GM10248 (cell line): ENCODE data around the gene MGARP.
A peak's percentile ranks its signal among the peaks of the same experiment; 100 is the strongest.

ENCODE experiments used
- CTCF ChIA-PET: fragments of 300-600 bp; sonication (Branson Sonifier 250); formaldehyde crosslinking; extraction: SDS; loops from one replicate; lab custom pipeline; 2021; ENCODE audit warnings: antibody characterized with exemption; lab: Yijun Ruan, JAX
- POLR2A ChIA-PET: fragments of 350-650 bp; sonication (Branson Sonifier 250); formaldehyde crosslinking; extraction: SDS; loops from one replicate; lab custom pipeline; 2020; ENCODE audit warnings: antibody characterized with exemption; lab: Yijun Ruan, JAX
- DNase-seq: peaks from one replicate; pipeline ENCODE4 v3.0.0; 2012; ENCODE audit errors: extremely low spot score
- CTCF ChIP-seq: IDR thresholded peaks from 2 replicates; pipeline ENCODE4 v1.5.1; 2012; ENCODE audit warnings: mild to moderate bottlenecking, low read depth; ENCODE audit errors: extremely low read depth, missing control alignments, control extremely low read depth

Gene MGARP

DNA sequence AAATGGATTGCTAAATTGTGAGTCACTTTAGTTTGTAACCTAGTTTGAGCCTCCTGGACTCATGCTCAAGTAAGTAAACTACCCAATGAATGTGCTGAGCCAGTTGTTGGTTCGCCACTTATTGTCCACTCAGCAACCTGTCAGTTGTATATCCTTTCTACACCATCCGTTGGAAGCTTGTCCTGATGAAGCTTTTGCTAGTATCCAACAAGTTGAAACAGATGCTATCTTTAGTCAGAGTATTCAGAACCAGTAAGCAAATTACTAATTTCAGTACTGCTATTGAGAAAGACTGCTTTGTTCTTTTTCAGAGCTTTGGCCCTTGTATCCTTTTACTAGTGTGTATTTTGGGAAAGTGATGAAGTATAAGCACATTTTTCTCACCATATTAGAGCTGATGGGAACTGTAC is 17.0 kb upstream of the MGARP start:
- no peak for DNase-seq
- POLR2A ChIA-PET, result interaction anchor here (0.5 to 1.2 kb wide), 3 partner anchors 118 to 214 kb away, joined by 4 to 7 read pairs (median 5); partner anchors contain the start of gene ELF2
- TF ChIP-seq CTCF, result no peak
- CTCF ChIA-PET, result interaction anchor here (0.8 to 3.7 kb wide), 28 partner anchors 8 to 267 kb away, joined by 3 to 43 read pairs (median 8); partner anchors contain the start of gene MGARP

DNA sequence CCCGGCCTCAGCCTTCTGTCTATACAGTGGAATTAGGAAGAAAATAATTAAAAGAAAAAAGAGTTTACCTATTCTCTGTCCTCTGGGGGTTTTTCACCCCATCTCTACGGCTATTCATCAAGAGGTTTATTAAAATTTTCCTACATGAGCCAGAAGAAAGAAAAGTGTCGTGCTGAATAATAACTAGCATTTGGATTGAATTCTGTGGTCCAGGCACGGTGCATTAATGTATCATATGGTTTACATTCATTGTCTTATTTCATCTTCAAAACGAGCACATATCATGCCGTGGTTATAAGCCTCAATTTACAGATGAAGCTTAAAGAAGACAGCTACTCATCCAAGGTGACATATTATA is 15.9 kb upstream of the MGARP start:
- ChIA-PET CTCF (interaction anchor here (0.8 to 3.7 kb wide), 61 partner anchors 9 to 272 kb away, joined by 3 to 43 read pairs (median 5); partner anchors contain the start of genes ELF2 and MGARP), POLR2A (interaction anchor here (1.1 to 1.7 kb wide), 3 partner anchors 119 to 265 kb away, joined by 7 to 9 read pairs (median 9); partner anchors contain the start of gene ELF2)
- no peak for TF ChIP-seq CTCF

GRCh38 chr4:139295206-139295941 is 15.3 kb upstream of the MGARP start:
- DNase-seq, result peak; percentile 89
- peak; percentile 98 for TF ChIP-seq CTCF
- ChIA-PET CTCF (interaction anchor here (0.8 to 3.7 kb wide), 60 partner anchors 9 to 271 kb away, joined by 3 to 43 read pairs (median 6); partner anchors contain the start of genes ELF2 and MGARP), POLR2A (interaction anchor here (1.1 to 1.7 kb wide), 3 partner anchors 118 to 265 kb away, joined by 7 to 9 read pairs (median 9); partner anchors contain the start of gene ELF2)

More for the DNA sequence above, 15.9 kb upstream of the MGARP start:
- no peak for DNase-seq

- no peak for TF ChIP-seq CTCF
- CTCF ChIA-PET, result interaction anchor here (4.4 kb wide), 1 partner anchor 10 kb away, joined by 39 read pairs; no protein-coding TSS in a partner anchor
- DNase-seq, result no peak
- POLR2A ChIA-PET, result no interaction called here
Observed at GRCh38 chr4:139286186-139286698, 6.2 kb upstream of the MGARP start.

- POLR2A ChIA-PET, result no interaction called here
Observed at GRCh38 chr4:139282721-139283075, 2.7 kb upstream of the MGARP start.

More at GRCh38 chr4:139282721-139283075, 2.7 kb upstream of the MGARP start:
- CTCF ChIA-PET, result interaction anchor here (0.9 to 3.1 kb wide), 5 partner anchors 14 to 252 kb away, joined by 3 to 29 read pairs (median 4); no protein-coding TSS in a partner anchor
- DNase-seq, result no peak
- no peak for TF ChIP-seq CTCF
